NCI-H2196 (cell line): ENCODE measurements around the gene ZSWIM8.
A peak's percentile ranks its signal among the peaks of the same experiment; 100 is the strongest.
"Not testable (repeated sequence)": the region's sequence is repeated elsewhere in the genome, so short reads cannot be mapped to it uniquely, and the experiment has no call there.

Source experiments
- DNase-seq: peaks from one replicate; lab custom pipeline; 2025; ENCODE audit not compliant: unreplicated experiment; lab: John Stamatoyannopoulos, UW

Gene ZSWIM8

GRCh38 chr10:73785211-73785720 is at the start of gene ZSWIM8:
ZSWIM8 (plus strand) TSS chr10:73785606; CDS start chr10:73785879, 273 bp downstream.
- DNase-seq, result peak; percentile 90

GRCh38 chr10:73740501-73741254 is 44.7 kb upstream of the ZSWIM8 start:
- DNase-seq, result not testable (repeated sequence)

GRCh38 chr10:73742454-73742734 is 43.0 kb upstream of the ZSWIM8 start:
- DNase-seq, result no peak

- DNase-seq, result no peak
Measured at GRCh38 chr10:73743327-73743904, 42.0 kb upstream of the ZSWIM8 start.

GRCh38 chr10:73743905-73744663 is 41.3 kb upstream of the ZSWIM8 start, which contains the start of gene SEC24C:
SEC24C (plus strand) TSS chr10:73744372; CDS start chr10:73746833, 2,461 bp downstream.
- peak; percentile 94 for DNase-seq

GRCh38 chr10:73744664-73744975 is 40.8 kb upstream of the ZSWIM8 start:
- peak; percentile 35 for DNase-seq

- no peak for DNase-seq
Measured at GRCh38 chr10:73746721-73747120, 38.7 kb upstream of the ZSWIM8 start.

- DNase-seq, result no peak
Measured at GRCh38 chr10:73750819-73751218, 34.6 kb upstream of the ZSWIM8 start.

- no peak for DNase-seq
Measured at GRCh38 chr10:73756183-73756582, 29.2 kb upstream of the ZSWIM8 start.

- peak; percentile 65 for DNase-seq
Measured at GRCh38 chr10:73758704-73759511, 26.5 kb upstream of the ZSWIM8 start.

- peak; percentile 65 for DNase-seq
Measured at GRCh38 chr10:73759512-73760115, 25.8 kb upstream of the ZSWIM8 start.

- DNase-seq, result no peak
Measured at GRCh38 chr10:73761781-73762180, 23.6 kb upstream of the ZSWIM8 start.

- DNase-seq, result no peak
Measured at GRCh38 chr10:73762915-73763314, 22.5 kb upstream of the ZSWIM8 start.

GRCh38 chr10:73763343-73763742 is 22.1 kb upstream of the ZSWIM8 start:
- DNase-seq, result no peak

GRCh38 chr10:73765066-73765465 is 20.3 kb upstream of the ZSWIM8 start:
- no peak for DNase-seq

- DNase-seq, result peak; percentile 23
Measured at GRCh38 chr10:73768881-73769280, 16.5 kb upstream of the ZSWIM8 start.

GRCh38 chr10:73769396-73769795 is 16.0 kb upstream of the ZSWIM8 start:
- no peak for DNase-seq

GRCh38 chr10:73771722-73772280 is 13.6 kb upstream of the ZSWIM8 start:
- DNase-seq, result peak; percentile 87

- peak; percentile 79 for DNase-seq
Measured at GRCh38 chr10:73772281-73773151, 12.9 kb upstream of the ZSWIM8 start.
